ENCODE data around the gene CLDN6.

DNA sequence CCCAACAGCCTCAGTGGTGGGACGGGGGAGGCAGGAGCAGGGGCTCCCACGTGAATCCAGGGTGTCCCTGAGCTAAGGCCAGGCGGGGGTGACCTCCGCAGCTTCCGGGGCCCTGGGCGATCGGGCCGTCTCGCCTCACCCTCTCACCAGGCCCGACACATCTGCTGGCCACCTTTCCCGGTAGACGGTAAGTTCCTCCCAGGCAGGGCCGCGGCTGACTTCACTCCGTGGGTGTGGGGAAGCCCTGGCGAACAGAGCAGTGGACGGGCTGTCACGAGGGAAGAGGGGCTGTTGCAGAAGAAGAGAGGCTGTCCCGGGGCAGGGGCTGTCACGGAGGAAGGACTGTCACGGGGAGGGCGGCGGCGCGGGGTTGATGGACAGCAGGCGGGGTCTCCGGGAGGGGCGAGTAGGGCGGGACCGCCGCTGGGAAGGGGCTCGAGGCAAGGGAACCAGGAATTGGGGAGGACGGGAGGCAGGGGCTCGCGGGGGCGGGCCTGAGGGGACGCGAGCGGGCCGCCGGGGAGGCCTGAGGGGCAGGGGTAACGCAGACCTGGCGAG is 38.2 kb downstream of the CLDN6 start:
- TF ChIP-seq EZH2 (IDR thresholded peaks at IDR 0.05; ENCODE audit: insufficient read depth, poor library complexity, severe bottlenecking) = no peak
- TF ChIP-seq EZH2phosphoT487 (IDR thresholded peaks at IDR 0.05; ENCODE audit: insufficient read depth, low read depth) = no peak
